Activated naive CD8-positive, alpha-beta T cell treated with anti-CD3 and anti-CD28 coated beads, Interleukin-2, amount 50 U/mL, for 24 hours (primary cell): ENCODE results near the gene NUBPL.
"Not testable (repeated sequence)": the region's sequence is repeated elsewhere in the genome, so short reads cannot be mapped to it uniquely, and the experiment has no call there.

Source experiments
- ATAC-seq: fragments of 150-1000 bp; cut with Tn5 transposase; one replicate; pipeline ENCODE4 v1.10.0; 2021
- DNase-seq: peaks from one replicate; pipeline ENCODE4 v3.0.0; 2021
- H3K27ac Mint-ChIP-seq: one replicate; pipeline ENCODE4 v1.8.0; 2021; ENCODE audit warnings: mild to moderate bottlenecking, mixed read lengths
- H3K27me3 Mint-ChIP-seq: one replicate; pipeline ENCODE4 v1.8.0; 2021; ENCODE audit warnings: mixed read lengths
- H3K36me3 Mint-ChIP-seq: one replicate; pipeline ENCODE4 v1.8.0; 2021; ENCODE audit warnings: low read depth, mixed read lengths
- H3K4me1 Mint-ChIP-seq: one replicate; pipeline ENCODE4 v1.8.0; 2021; ENCODE audit warnings: mixed read lengths
- H3K4me3 Mint-ChIP-seq: one replicate; pipeline ENCODE4 v1.8.0; 2021; ENCODE audit warnings: mild to moderate bottlenecking, moderate library complexity, mixed read lengths
- H3K9me3 Mint-ChIP-seq: one replicate; pipeline ENCODE4 v1.8.0; 2021; ENCODE audit warnings: mixed read lengths

NUBPL gene

GRCh38 chr14:31596342-31597095 is 35.3 kb downstream of the NUBPL start:
- Mint-ChIP-seq H3K27ac (no peak overlapping the region), H3K9me3 (peaks cover 4% of the 10 kb centered on the region), H3K27me3 (no peaks in the 10 kb centered on the region), H3K4me3 (no peak overlapping the region), H3K4me1 (no peaks in the 10 kb centered on the region), H3K36me3 (peaks cover 26% of the 10 kb centered on the region)
- ATAC-seq (no peak), DNase-seq (no peak)

- no peaks in the 10 kb centered on the region for H3K27me3 Mint-ChIP-seq
- DNase-seq = no peak
- ATAC-seq = no peak
- no peaks in the 10 kb centered on the region for H3K4me1 Mint-ChIP-seq
- no peak overlapping the region for H3K4me3 Mint-ChIP-seq
- no peak overlapping the region for H3K27ac Mint-ChIP-seq
- peaks cover 36% of the 10 kb centered on the region for H3K36me3 Mint-ChIP-seq
- peaks cover 20% of the 10 kb centered on the region for H3K9me3 Mint-ChIP-seq
These were observed 44.5 kb downstream of the NUBPL start for GRCh38 chr14:31605702-31606101.

GRCh38 chr14:31611778-31612433 is 50.7 kb downstream of the NUBPL start:
- H3K36me3 Mint-ChIP-seq = peaks cover 29% of the 10 kb centered on the region
- peaks cover 40% of the 10 kb centered on the region for H3K9me3 Mint-ChIP-seq
- H3K4me3 Mint-ChIP-seq = no peak overlapping the region
- ATAC-seq (no peak), DNase-seq (no peak)
- no peak overlapping the region for H3K27ac Mint-ChIP-seq
- H3K27me3 Mint-ChIP-seq = no peaks in the 10 kb centered on the region
- no peaks in the 10 kb centered on the region for H3K4me1 Mint-ChIP-seq

- Mint-ChIP-seq H3K9me3 (peaks cover 42% of the 10 kb centered on the region), H3K36me3 (peaks cover 29% of the 10 kb centered on the region), H3K27me3 (no peaks in the 10 kb centered on the region), H3K4me1 (no peaks in the 10 kb centered on the region), H3K4me3 (no peak overlapping the region), H3K27ac (no peak overlapping the region)
- DNase-seq = no peak
- ATAC-seq = no peak
These were observed 52.0 kb downstream of the NUBPL start for GRCh38 chr14:31613188-31613587.

- DNase-seq, H3K4me1 Mint-ChIP-seq, ATAC-seq, H3K27me3 Mint-ChIP-seq, H3K4me3 Mint-ChIP-seq, H3K27ac Mint-ChIP-seq: not testable (repeated sequence)
- Mint-ChIP-seq H3K9me3 (peaks cover 51% of the 10 kb centered on the region), H3K36me3 (peaks cover 63% of the 10 kb centered on the region)
These were observed 57.7 kb downstream of the NUBPL start for GRCh38 chr14:31618884-31619283.

- ATAC-seq = no peak
- Mint-ChIP-seq H3K27me3 (no peaks in the 10 kb centered on the region), H3K9me3 (peaks cover 55% of the 10 kb centered on the region), H3K4me1 (no peaks in the 10 kb centered on the region), H3K27ac (no peak overlapping the region), H3K4me3 (no peak overlapping the region), H3K36me3 (peaks cover 67% of the 10 kb centered on the region)
- no peak for DNase-seq
These were observed 58.2 kb downstream of the NUBPL start for GRCh38 chr14:31619440-31619839.

- Mint-ChIP-seq H3K36me3 (peaks cover 60% of the 10 kb centered on the region), H3K9me3 (peaks cover 54% of the 10 kb centered on the region)
These were observed 59.7 kb downstream of the NUBPL start for GRCh38 chr14:31620898-31621297.

GRCh38 chr14:31622060-31622459 is 60.9 kb downstream of the NUBPL start:
- H3K4me1 Mint-ChIP-seq = no peaks in the 10 kb centered on the region
- no peak overlapping the region for H3K4me3 Mint-ChIP-seq
- ATAC-seq (no peak), DNase-seq (no peak)
- H3K36me3 Mint-ChIP-seq = peaks cover 60% of the 10 kb centered on the region
- peaks cover 49% of the 10 kb centered on the region for H3K9me3 Mint-ChIP-seq
- H3K27me3 Mint-ChIP-seq = no peaks in the 10 kb centered on the region
- H3K27ac Mint-ChIP-seq = no peak overlapping the region

More at GRCh38 chr14:31620898-31621297, 59.7 kb downstream of the NUBPL start:
- not testable (repeated sequence) for ATAC-seq, H3K4me3 Mint-ChIP-seq, H3K27ac Mint-ChIP-seq, H3K4me1 Mint-ChIP-seq, H3K27me3 Mint-ChIP-seq, DNase-seq

- H3K4me1 Mint-ChIP-seq, ATAC-seq, H3K27me3 Mint-ChIP-seq, H3K4me3 Mint-ChIP-seq, H3K27ac Mint-ChIP-seq, DNase-seq: not testable (repeated sequence)
- Mint-ChIP-seq H3K36me3 (peaks cover 34% of the 10 kb centered on the region), H3K9me3 (peaks cover 37% of the 10 kb centered on the region)
These were observed 91.7 kb downstream of the NUBPL start for GRCh38 chr14:31652900-31653299.

- no peak overlapping the region for H3K4me3 Mint-ChIP-seq
- DNase-seq = no peak
- H3K9me3 Mint-ChIP-seq = peaks cover 33% of the 10 kb centered on the region
- H3K27me3 Mint-ChIP-seq = no peaks in the 10 kb centered on the region
- peaks cover 37% of the 10 kb centered on the region for H3K36me3 Mint-ChIP-seq
- no peak for ATAC-seq
- H3K27ac Mint-ChIP-seq = no peak overlapping the region
- H3K4me1 Mint-ChIP-seq = peaks cover 4% of the 10 kb centered on the region
These were observed 96.7 kb downstream of the NUBPL start for GRCh38 chr14:31657917-31658316.

GRCh38 chr14:31659278-31659677 is 98.1 kb downstream of the NUBPL start:
- Mint-ChIP-seq H3K4me1 (peaks cover 4% of the 10 kb centered on the region), H3K27me3 (no peaks in the 10 kb centered on the region), H3K27ac (no peak overlapping the region), H3K9me3 (peaks cover 33% of the 10 kb centered on the region), H3K36me3 (peaks cover 36% of the 10 kb centered on the region), H3K4me3 (no peak overlapping the region)
- ATAC-seq = no peak
- no peak for DNase-seq

- no peak for DNase-seq
- no peaks in the 10 kb centered on the region for H3K27me3 Mint-ChIP-seq
- peaks cover 36% of the 10 kb centered on the region for H3K36me3 Mint-ChIP-seq
These were observed 99.0 kb downstream of the NUBPL start for GRCh38 chr14:31660191-31660590.

GRCh38 chr14:31660728-31661127 is 99.5 kb downstream of the NUBPL start:
- Mint-ChIP-seq H3K9me3 (peaks cover 38% of the 10 kb centered on the region), H3K27ac (no peak overlapping the region), H3K4me1 (peaks cover 4% of the 10 kb centered on the region), H3K36me3 (peaks cover 38% of the 10 kb centered on the region), H3K4me3 (no peak overlapping the region), H3K27me3 (no peaks in the 10 kb centered on the region)
- DNase-seq = no peak
- no peak for ATAC-seq

More at GRCh38 chr14:31660191-31660590, 99.0 kb downstream of the NUBPL start:
- Mint-ChIP-seq H3K27ac (no peak overlapping the region), H3K9me3 (peaks cover 33% of the 10 kb centered on the region), H3K4me3 (no peak overlapping the region), H3K4me1 (peaks cover 4% of the 10 kb centered on the region)
- ATAC-seq = no peak

- DNase-seq (no peak), ATAC-seq (no peak)
- H3K27me3 Mint-ChIP-seq = no peaks in the 10 kb centered on the region
- H3K27ac Mint-ChIP-seq = no peak overlapping the region
- peaks cover 44% of the 10 kb centered on the region for H3K36me3 Mint-ChIP-seq
- no peak overlapping the region for H3K4me3 Mint-ChIP-seq
- peaks cover 43% of the 10 kb centered on the region for H3K9me3 Mint-ChIP-seq
- no peaks in the 10 kb centered on the region for H3K4me1 Mint-ChIP-seq
These were observed 107.1 kb downstream of the NUBPL start for GRCh38 chr14:31668348-31668747.

- DNase-seq (no peak), ATAC-seq (no peak)
- H3K9me3 Mint-ChIP-seq = peaks cover 22% of the 10 kb centered on the region
- no peaks in the 10 kb centered on the region for H3K4me1 Mint-ChIP-seq
- no peak overlapping the region for H3K4me3 Mint-ChIP-seq
- H3K27ac Mint-ChIP-seq = no peak overlapping the region
- no peaks in the 10 kb centered on the region for H3K27me3 Mint-ChIP-seq
- H3K36me3 Mint-ChIP-seq = peaks cover 28% of the 10 kb centered on the region
These were observed 111.5 kb downstream of the NUBPL start for GRCh38 chr14:31672709-31673108.
